Panc1 (cell line): ENCODE data around the gene CYP2C18. TPM values are rescaled to one million over a fixed set of nuclear protein-coding genes. Genes with fewer than 3 reads are reported as not detected.
A peak's percentile ranks its signal among the peaks of the same experiment; 100 is the strongest.

Experiments
- ATAC-seq: fragments of 200-7000 bp; cut with Tn5 transposase; 2 replicates; pipeline ENCODE4 v1.9.1; 2020; ENCODE audit warnings: mild to moderate bottlenecking, moderate library complexity
- BruUV-seq: library from RNA; stranded (reverse); fragments of 400-500 nt; replicated peaks from 2 replicates; lab custom pipeline; 2021; lab: Mats Ljungman, UMichigan
- CTCF ChIA-PET: fragments of 300-600 bp; sonication (Branson Sonifier 250); formaldehyde crosslinking; loops from one replicate; lab custom pipeline; 2022; ENCODE audit warnings: antibody characterized with exemption; lab: Charles Lee
- POLR2A ChIA-PET: fragments of 300-600 bp; sonication (Branson Sonifier 250); formaldehyde crosslinking; loops from one replicate; lab custom pipeline; 2022; ENCODE audit warnings: antibody characterized with exemption; lab: Charles Lee
- DNase-seq: peaks from one replicate; pipeline ENCODE4 v3.0.0-alpha.2; 2010; ENCODE audit warnings: low read depth, low spot score
- H3K27ac ChIP-seq: 2 replicates; pipeline ENCODE4 v1.5.1; 2011; ENCODE audit warnings: mild to moderate bottlenecking, low read length, inconsistent platforms
- H3K27me3 ChIP-seq: fragments of 200-500 bp; sonication (Bioruptor generic); 2 replicates; pipeline ENCODE4 v1.6.0; 2014; ENCODE audit warnings: low read length, inconsistent platforms; ENCODE audit not compliant: control insufficient read depth, insufficient read depth
- H3K36me3 ChIP-seq: fragments of 200-500 bp; sonication (Bioruptor generic); 2 replicates; pipeline ENCODE4 v1.5.1; 2014; ENCODE audit warnings: inconsistent platforms, mild to moderate bottlenecking, low read length, moderate library complexity; ENCODE audit not compliant: control insufficient read depth, insufficient read depth
- H3K4me1 ChIP-seq: 2 replicates; pipeline ENCODE4 v1.5.1; 2011; ENCODE audit warnings: inconsistent platforms, mild to moderate bottlenecking, low read length, moderate library complexity; ENCODE audit not compliant: control insufficient read depth, insufficient read depth
- H3K4me3 ChIP-seq, 2 experiments: 2 replicates each; pipeline ENCODE4 v1.5.1; 2011 to 2012; ENCODE audit warnings: low read depth in 2 of 2, low read length in 2 of 2, mild to moderate bottlenecking in 2 of 2, inconsistent platforms in 1 of 2, moderate library complexity in 1 of 2
- H3K9me3 ChIP-seq: fragments of 200-500 bp; sonication (Bioruptor generic); 2 replicates; pipeline ENCODE4 v1.5.1; 2014; ENCODE audit warnings: low read depth, mild to moderate bottlenecking, inconsistent platforms, low read length, moderate library complexity; ENCODE audit not compliant: control insufficient read depth, insufficient read depth
- POLR2AphosphoS5 ChIP-seq: IDR thresholded peaks from 2 replicates; pipeline ENCODE4 v1.6.1; 2012; ENCODE audit warnings: mild to moderate bottlenecking, low read depth, low read length, moderate library complexity
- SIN3A ChIP-seq: IDR thresholded peaks from 2 replicates; pipeline ENCODE4 v1.6.1; 2012; ENCODE audit warnings: low read depth, mild to moderate bottlenecking, low read length, moderate library complexity, borderline replicate concordance; ENCODE audit not compliant: insufficient read depth
- TCF7L2 ChIP-seq: IDR thresholded peaks from 2 replicates; pipeline ENCODE4 v1.6.1; 2011; ENCODE audit warnings: mild to moderate bottlenecking, low read depth, low read length, inconsistent platforms
- in situ Hi-C: cut with HindIII; loops from 2 replicates; pipeline ENCODE4 v1.10.0; 2016; ENCODE audit warnings: low sequenced_read_pairs, low pct_unique_long_range_greater_than_20kb
- intact Hi-C: fragments of 100-400 bp; cut with micrococcal nuclease; formaldehyde crosslinking; loops from one replicate; pipeline ENCODE4 v1.10.0; 2022; ENCODE audit not compliant: unreplicated experiment
- total RNA-seq: library from RNA; stranded (reverse); gene quantifications from one replicate; pipeline ENCODE4 v1.2.1, GENCODE V29; 2021; ENCODE audit not compliant: unreplicated experiment
- TF ChIP-seq, protein P1 (sequence below), 2 experiments: IDR thresholded peaks; 2 replicates each; pipeline ENCODE4 v1.6.1; 2011 to 2012; ENCODE audit warnings: low read depth in 2 of 2, control low read depth in 1 of 2, low read length in 1 of 2, mild to moderate bottlenecking in 1 of 2, moderate library complexity in 1 of 2; ENCODE audit not compliant: insufficient read depth in 1 of 2
- TF ChIP-seq, protein P2 (sequence below): fragments of 450-650 bp; IDR thresholded peaks from 2 replicates; pipeline ENCODE4 v1.5.1; 2017; ENCODE audit warnings: mild to moderate bottlenecking

The CYP2C18 gene
- total RNA-seq, 1 experiment from 2014 or later, result not detected

DNA sequence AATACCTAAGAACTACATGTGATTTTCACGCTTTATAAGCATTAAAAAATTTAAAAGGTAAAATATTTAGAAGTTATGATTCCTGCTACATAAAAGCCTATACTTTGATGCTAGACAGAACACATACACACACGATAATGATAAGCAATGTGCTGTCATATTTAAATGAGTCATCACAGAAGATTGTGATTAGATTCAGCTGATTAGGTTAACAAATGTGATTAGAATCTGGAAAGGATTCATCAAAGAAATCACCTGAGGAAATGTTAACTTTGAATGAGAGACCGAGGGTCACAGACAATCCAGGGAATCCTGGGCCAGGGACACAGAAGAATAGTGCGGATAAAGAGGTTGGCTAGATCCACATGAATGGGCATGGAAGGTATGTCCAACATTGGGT lies 42.0 kb upstream of the CYP2C18 start:
- DNase-seq (no peak), ATAC-seq (peak; percentile 38; the same call in 1 of the 2 replicates)
- ChIA-PET CTCF (no interaction called here), POLR2A (no interaction called here)
- H3K27me3 ChIP-seq, result no peaks in the 10 kb centered on the region
- H3K9me3 ChIP-seq, result no peaks in the 10 kb centered on the region
- H3K36me3 ChIP-seq, result no peaks in the 10 kb centered on the region
- no peaks in the 10 kb centered on the region for H3K4me1 ChIP-seq
- intact Hi-C loops, result no loop called here
- in situ Hi-C loops, result no loop called here
- BruUV-seq, result no TSS peak
- TF ChIP-seq TCF7L2, result no peak
- no peak for TF ChIP-seq SIN3A
- TF ChIP-seq, protein P1, sequence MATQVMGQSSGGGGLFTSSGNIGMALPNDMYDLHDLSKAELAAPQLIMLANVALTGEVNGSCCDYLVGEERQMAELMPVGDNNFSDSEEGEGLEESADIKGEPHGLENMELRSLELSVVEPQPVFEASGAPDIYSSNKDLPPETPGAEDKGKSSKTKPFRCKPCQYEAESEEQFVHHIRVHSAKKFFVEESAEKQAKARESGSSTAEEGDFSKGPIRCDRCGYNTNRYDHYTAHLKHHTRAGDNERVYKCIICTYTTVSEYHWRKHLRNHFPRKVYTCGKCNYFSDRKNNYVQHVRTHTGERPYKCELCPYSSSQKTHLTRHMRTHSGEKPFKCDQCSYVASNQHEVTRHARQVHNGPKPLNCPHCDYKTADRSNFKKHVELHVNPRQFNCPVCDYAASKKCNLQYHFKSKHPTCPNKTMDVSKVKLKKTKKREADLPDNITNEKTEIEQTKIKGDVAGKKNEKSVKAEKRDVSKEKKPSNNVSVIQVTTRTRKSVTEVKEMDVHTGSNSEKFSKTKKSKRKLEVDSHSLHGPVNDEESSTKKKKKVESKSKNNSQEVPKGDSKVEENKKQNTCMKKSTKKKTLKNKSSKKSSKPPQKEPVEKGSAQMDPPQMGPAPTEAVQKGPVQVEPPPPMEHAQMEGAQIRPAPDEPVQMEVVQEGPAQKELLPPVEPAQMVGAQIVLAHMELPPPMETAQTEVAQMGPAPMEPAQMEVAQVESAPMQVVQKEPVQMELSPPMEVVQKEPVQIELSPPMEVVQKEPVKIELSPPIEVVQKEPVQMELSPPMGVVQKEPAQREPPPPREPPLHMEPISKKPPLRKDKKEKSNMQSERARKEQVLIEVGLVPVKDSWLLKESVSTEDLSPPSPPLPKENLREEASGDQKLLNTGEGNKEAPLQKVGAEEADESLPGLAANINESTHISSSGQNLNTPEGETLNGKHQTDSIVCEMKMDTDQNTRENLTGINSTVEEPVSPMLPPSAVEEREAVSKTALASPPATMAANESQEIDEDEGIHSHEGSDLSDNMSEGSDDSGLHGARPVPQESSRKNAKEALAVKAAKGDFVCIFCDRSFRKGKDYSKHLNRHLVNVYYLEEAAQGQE (IDR thresholded peaks at IDR 0.05; ENCODE audit: insufficient read depth in 1 of 2, low read depth in 2 of 2, low read length in 1 of 2), result no peak
- TF ChIP-seq, protein P2, sequence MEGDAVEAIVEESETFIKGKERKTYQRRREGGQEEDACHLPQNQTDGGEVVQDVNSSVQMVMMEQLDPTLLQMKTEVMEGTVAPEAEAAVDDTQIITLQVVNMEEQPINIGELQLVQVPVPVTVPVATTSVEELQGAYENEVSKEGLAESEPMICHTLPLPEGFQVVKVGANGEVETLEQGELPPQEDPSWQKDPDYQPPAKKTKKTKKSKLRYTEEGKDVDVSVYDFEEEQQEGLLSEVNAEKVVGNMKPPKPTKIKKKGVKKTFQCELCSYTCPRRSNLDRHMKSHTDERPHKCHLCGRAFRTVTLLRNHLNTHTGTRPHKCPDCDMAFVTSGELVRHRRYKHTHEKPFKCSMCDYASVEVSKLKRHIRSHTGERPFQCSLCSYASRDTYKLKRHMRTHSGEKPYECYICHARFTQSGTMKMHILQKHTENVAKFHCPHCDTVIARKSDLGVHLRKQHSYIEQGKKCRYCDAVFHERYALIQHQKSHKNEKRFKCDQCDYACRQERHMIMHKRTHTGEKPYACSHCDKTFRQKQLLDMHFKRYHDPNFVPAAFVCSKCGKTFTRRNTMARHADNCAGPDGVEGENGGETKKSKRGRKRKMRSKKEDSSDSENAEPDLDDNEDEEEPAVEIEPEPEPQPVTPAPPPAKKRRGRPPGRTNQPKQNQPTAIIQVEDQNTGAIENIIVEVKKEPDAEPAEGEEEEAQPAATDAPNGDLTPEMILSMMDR, result no peak
- TF ChIP-seq POLR2AphosphoS5, result no peak
- no peak overlapping the region for H3K4me3 ChIP-seq
- no peak overlapping the region for H3K27ac ChIP-seq

DNA sequence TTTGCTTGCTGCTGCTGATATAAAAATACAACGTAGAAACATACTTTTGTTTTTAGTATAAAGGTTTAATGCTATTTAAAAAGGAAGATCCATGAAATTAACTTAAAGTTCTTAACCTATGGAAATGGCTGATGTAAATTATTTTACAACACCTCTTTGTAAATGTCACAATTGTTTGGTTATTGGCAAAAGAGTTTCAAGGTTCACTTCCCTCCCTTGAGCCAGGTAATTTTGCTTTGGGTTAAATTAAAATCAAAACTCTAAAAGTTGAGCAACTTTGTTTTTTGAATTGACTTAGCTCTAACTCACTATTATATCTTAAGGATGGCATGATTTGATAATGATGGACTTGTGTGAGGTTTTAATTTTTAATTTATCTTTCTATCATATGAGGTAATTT lies 39.2 kb upstream of the CYP2C18 start:
- Histone ChIP-seq H3K27ac (no peak overlapping the region), H3K27me3 (no peaks in the 10 kb centered on the region), H3K9me3 (no peaks in the 10 kb centered on the region), H3K36me3 (no peaks in the 10 kb centered on the region), H3K4me1 (no peaks in the 10 kb centered on the region), H3K4me3 (no peak overlapping the region)
- ChIA-PET POLR2A (no interaction called here), CTCF (no interaction called here)
- no peak for TF ChIP-seq SIN3A
- TF ChIP-seq, protein P1 (IDR thresholded peaks at IDR 0.05; ENCODE audit: insufficient read depth in 1 of 2, low read depth in 2 of 2, low read length in 1 of 2), result no peak
- TF ChIP-seq POLR2AphosphoS5, result no peak
- no peak for TF ChIP-seq TCF7L2
- TF ChIP-seq, protein P2, result no peak
- intact Hi-C loops (no loop called here), in situ Hi-C loops (no loop called here)
- DNase-seq, result no peak
- no peak for ATAC-seq
- BruUV-seq, result no TSS peak
